CD4-positive, alpha-beta T cell (primary cell): Measurements from ENCODE around the gene PALM. TPM values are rescaled to one million over a fixed set of nuclear protein-coding genes. Genes with fewer than 3 reads are reported as not detected.
"Not testable (repeated sequence)": the region's sequence is repeated elsewhere in the genome, so short reads cannot be mapped to it uniquely, and the experiment has no call there.

Experiments used
- ATAC-seq: fragments of 200-7000 bp; cut with Tn5 transposase; one replicate; pipeline ENCODE4 v1.10.0; 2022; ENCODE audit warnings: mild to moderate bottlenecking; ENCODE audit not compliant: poor library complexity
- CTCF ChIA-PET: fragments of 350-600 bp; sonication (Branson Sonifier 250); formaldehyde crosslinking; loops from one replicate; lab custom pipeline; 2021; ENCODE audit warnings: antibody characterized with exemption, inconsistent platforms; lab: Charles Lee
- POLR2A ChIA-PET: fragments of 350-600 bp; sonication (Branson Sonifier 250); formaldehyde crosslinking; loops from one replicate; lab custom pipeline; 2021; ENCODE audit warnings: antibody characterized with exemption, inconsistent platforms; lab: Charles Lee
- DNase-seq, 14 experiments: peaks; one replicate each; pipeline ENCODE4 v3.0.0-alpha.2; 2013 to 2020; ENCODE audit warnings: mixed read lengths in 2 of 14
- H3K27ac ChIP-seq, 2 donors: one replicate each; pipeline versions ENCODE4 v1.5.1 to v1.7.0; 2013; ENCODE audit warnings: low read length in 2 of 2, low read depth in 1 of 2, mild to moderate bottlenecking in 1 of 2
- H3K27me3 ChIP-seq, 2 experiments: 1 replicate in 1 of 2; 2 replicates in 1 of 2; pipeline versions ENCODE4 v1.6.1 to v1.7.0; 2013; ENCODE audit warnings: low read length in 2 of 2, control low read depth in 1 of 2, mild to moderate bottlenecking in 1 of 2, moderate library complexity in 1 of 2; ENCODE audit not compliant: insufficient read depth in 2 of 2, control insufficient read depth in 1 of 2
- H3K36me3 ChIP-seq: one replicate; pipeline ENCODE4 v1.6.1; 2013; ENCODE audit warnings: low read length, control low read depth; ENCODE audit not compliant: insufficient read depth
- H3K4me1 ChIP-seq: one replicate; pipeline ENCODE4 v1.6.1; 2013; ENCODE audit warnings: low read length, control low read depth; ENCODE audit not compliant: insufficient read depth
- H3K4me3 ChIP-seq: one replicate; pipeline ENCODE4 v1.5.1; 2013; ENCODE audit warnings: mild to moderate bottlenecking, low read length, moderate library complexity
- H3K9me3 ChIP-seq, 2 experiments: 1 replicate in 1 of 2; 2 replicates in 1 of 2; pipeline versions ENCODE4 v1.6.1 to v1.7.0; 2013; ENCODE audit warnings: low read length in 2 of 2, mild to moderate bottlenecking in 2 of 2, control low read depth in 1 of 2, moderate library complexity in 1 of 2; ENCODE audit not compliant: control insufficient read depth in 1 of 2, insufficient read depth in 1 of 2
- H3K27ac Mint-ChIP-seq: one replicate; pipeline ENCODE4 v1.8.0; 2020; ENCODE audit warnings: mixed read lengths
- H3K27me3 Mint-ChIP-seq: one replicate; pipeline ENCODE4 v1.8.0; 2021; ENCODE audit warnings: mixed read lengths
- H3K36me3 Mint-ChIP-seq: one replicate; pipeline ENCODE4 v1.8.0; 2021; ENCODE audit warnings: low read depth, mixed read lengths
- H3K4me1 Mint-ChIP-seq: one replicate; pipeline ENCODE4 v1.8.0; 2021; ENCODE audit warnings: low read depth, mixed read lengths
- H3K4me3 Mint-ChIP-seq: one replicate; pipeline ENCODE4 v1.8.0; 2020; ENCODE audit warnings: mild to moderate bottlenecking, mixed read lengths
- H3K9me3 Mint-ChIP-seq: one replicate; pipeline ENCODE4 v1.8.0; 2020; ENCODE audit warnings: mixed read lengths
- intact Hi-C, 2 experiments: fragments of 100-400 bp; cut with DNase I in 1 of 2; cut with micrococcal nuclease in 1 of 2; formaldehyde crosslinking; loops; one replicate each; pipeline versions ENCODE4 v1.15.1 to v1.9.0; 2023 to 2025; cut with DNase I, micrococcal nuclease
- total RNA-seq, 174 experiments: library from RNA in 2 of 174; stranded (reverse) in 2 of 174; gene quantifications; one replicate each; pipeline ENCODE4 v1.2.3 and lab custom pipeline; 2021 to 2026
- TF ChIP-seq, protein P1 (sequence below): fragments of 200-600 bp; IDR thresholded peaks from one replicate; pipeline ENCODE4 v1.8.0; 2022; ENCODE audit warnings: antibody characterized with exemption, mild to moderate bottlenecking

Gene PALM
- total RNA-seq, 2 experiments from 2014 or later, result not detected

DNA sequence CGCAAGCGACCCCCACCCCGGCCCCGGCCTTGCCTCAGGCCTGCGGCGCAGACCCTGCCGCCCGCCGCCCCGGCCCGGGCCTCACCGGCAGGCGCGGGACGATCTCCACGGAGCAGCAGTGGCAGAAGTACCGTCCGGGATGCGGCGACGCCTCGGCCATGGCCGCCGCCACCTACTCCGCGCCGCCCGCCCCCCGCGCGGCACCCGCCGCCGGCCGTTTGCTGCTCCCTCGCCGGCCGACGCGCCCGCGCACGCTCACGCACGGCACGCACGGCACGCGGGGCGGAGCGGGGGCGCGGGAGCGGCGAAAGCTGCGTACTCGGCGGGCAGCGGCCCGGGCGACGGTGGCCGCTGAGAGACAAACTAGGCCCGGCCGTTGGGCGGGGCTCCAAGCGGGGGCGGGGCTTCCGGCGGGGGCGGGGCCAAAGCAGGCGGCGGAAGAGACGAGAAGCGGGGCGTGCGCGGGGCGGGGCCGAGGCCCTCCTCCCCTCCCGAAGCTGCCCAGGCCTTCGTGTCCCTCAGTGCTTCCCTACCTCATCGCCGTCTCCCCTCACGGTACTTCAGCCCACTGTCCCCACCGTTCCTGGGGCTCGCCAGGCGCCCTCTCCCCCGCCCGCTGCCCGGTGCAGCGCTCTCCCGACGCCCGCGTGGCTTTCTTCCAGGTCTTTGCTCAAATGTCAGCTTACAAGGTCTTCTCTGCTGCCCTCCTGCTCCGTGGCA, 45.6 kb upstream of the PALM start, which contains the start of gene RNF126:
Gene RNF126 (minus strand): TSS at position 253 of the 720 bp plus-strand sequence. CDS start 93 bp downstream, at position 160.
- peak within 1 kb of the TSS; percentile 97 for H3K4me3 Mint-ChIP-seq
- H3K4me3 ChIP-seq, result peak within 1 kb of the TSS; percentile 97
- H3K4me1 Mint-ChIP-seq, result peaks cover 40% of the 10 kb centered on the region
- peak within 1 kb of the TSS; percentile 92 to 97 for H3K27ac ChIP-seq
- peak; percentile 84 to 98 (median 95) for DNase-seq
- ATAC-seq, result peak; percentile 33
- CTCF ChIA-PET, result interaction anchor here (1.5 to 1.8 kb wide), 4 partner anchors 17 to 152 kb away, joined by 4 to 14 read pairs (median 6); no protein-coding TSS in a partner anchor
- POLR2A ChIA-PET, result interaction anchor here (0.7 to 1.6 kb wide), 13 partner anchors 16 to 606 kb away, joined by 3 to 45 read pairs (median 5); partner anchors contain the start of genes CDC34, CIRBP, MED16 and POLRMT
- H3K27ac Mint-ChIP-seq, result peak within 1 kb of the TSS; percentile 97
- no peaks in the 10 kb centered on the region for H3K27me3 Mint-ChIP-seq
- peaks cover 13% of the 10 kb centered on the region for H3K36me3 ChIP-seq
- no peaks in the 10 kb centered on the region for H3K27me3 ChIP-seq
- no peaks in the 10 kb centered on the region for H3K9me3 ChIP-seq
- H3K9me3 Mint-ChIP-seq, result no peaks in the 10 kb centered on the region
- TF ChIP-seq, protein P1, sequence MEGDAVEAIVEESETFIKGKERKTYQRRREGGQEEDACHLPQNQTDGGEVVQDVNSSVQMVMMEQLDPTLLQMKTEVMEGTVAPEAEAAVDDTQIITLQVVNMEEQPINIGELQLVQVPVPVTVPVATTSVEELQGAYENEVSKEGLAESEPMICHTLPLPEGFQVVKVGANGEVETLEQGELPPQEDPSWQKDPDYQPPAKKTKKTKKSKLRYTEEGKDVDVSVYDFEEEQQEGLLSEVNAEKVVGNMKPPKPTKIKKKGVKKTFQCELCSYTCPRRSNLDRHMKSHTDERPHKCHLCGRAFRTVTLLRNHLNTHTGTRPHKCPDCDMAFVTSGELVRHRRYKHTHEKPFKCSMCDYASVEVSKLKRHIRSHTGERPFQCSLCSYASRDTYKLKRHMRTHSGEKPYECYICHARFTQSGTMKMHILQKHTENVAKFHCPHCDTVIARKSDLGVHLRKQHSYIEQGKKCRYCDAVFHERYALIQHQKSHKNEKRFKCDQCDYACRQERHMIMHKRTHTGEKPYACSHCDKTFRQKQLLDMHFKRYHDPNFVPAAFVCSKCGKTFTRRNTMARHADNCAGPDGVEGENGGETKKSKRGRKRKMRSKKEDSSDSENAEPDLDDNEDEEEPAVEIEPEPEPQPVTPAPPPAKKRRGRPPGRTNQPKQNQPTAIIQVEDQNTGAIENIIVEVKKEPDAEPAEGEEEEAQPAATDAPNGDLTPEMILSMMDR, result no peak
- H3K36me3 Mint-ChIP-seq, result peaks cover 31% of the 10 kb centered on the region
- intact Hi-C loops, result loop anchor here (1.0 to 5.0 kb wide), 9 partner anchors 17 to 157 kb away; partner anchors contain the start of genes BSG (in 2 of the 2), PTBP1 (in 2 of the 2), CDC34 (in 1 of the 2) and HCN2 (in 1 of the 2)
- H3K4me1 ChIP-seq, result peaks cover 59% of the 10 kb centered on the region

DNA sequence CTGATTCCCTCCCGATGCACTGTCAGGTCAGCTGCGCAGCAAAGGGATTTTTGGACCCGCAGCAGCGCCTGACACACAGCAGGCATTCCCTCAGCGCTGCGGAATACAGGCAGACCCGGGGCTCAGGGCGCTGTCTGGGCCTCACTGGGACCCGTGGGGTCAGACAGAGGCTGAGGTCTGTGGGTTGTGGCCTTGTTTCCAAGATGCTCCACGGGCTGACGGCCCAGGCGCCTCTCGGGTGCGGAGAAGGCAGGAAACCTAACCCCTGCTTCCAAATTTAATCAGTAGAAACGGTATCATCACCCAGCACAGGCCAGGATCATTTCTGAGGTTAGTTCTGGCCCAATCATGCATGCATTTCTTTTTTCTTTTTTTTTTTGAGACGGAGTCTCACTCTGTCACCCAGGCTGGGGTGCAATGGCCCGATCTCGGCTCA, 45.0 kb upstream of the PALM start:
- Mint-ChIP-seq H3K4me1 (peaks cover 36% of the 10 kb centered on the region), H3K9me3 (no peaks in the 10 kb centered on the region), H3K4me3 (peak overlapping the region; percentile 93), H3K36me3 (peaks cover 31% of the 10 kb centered on the region), H3K27me3 (no peaks in the 10 kb centered on the region), H3K27ac (peak overlapping the region; percentile 95)
- Histone ChIP-seq H3K27me3 (no peaks in the 10 kb centered on the region), H3K9me3 (no peaks in the 10 kb centered on the region), H3K36me3 (peaks cover 7% of the 10 kb centered on the region), H3K4me3 (peak overlapping the region; percentile 51), H3K27ac (peak overlapping the region; percentile 66 to 78), H3K4me1 (peaks cover 53% of the 10 kb centered on the region)
- DNase-seq, result no peak
- intact Hi-C loops, result loop anchor here (1.0 to 5.0 kb wide), 8 partner anchors 17 to 134 kb away; partner anchors contain the start of genes BSG (in 2 of the 2), PTBP1 (in 2 of the 2), CDC34 (in 1 of the 2) and HCN2 (in 1 of the 2)
- POLR2A ChIA-PET, result interaction anchor here (0.7 to 1.6 kb wide), 13 partner anchors 16 to 606 kb away, joined by 3 to 45 read pairs (median 5); partner anchors contain the start of genes CDC34, CIRBP, MED16 and POLRMT
- CTCF ChIA-PET, result interaction anchor here (1.5 to 1.8 kb wide), 4 partner anchors 17 to 153 kb away, joined by 4 to 14 read pairs (median 6); no protein-coding TSS in a partner anchor
- ATAC-seq, result no peak
- TF ChIP-seq, protein P1, result no peak

DNA sequence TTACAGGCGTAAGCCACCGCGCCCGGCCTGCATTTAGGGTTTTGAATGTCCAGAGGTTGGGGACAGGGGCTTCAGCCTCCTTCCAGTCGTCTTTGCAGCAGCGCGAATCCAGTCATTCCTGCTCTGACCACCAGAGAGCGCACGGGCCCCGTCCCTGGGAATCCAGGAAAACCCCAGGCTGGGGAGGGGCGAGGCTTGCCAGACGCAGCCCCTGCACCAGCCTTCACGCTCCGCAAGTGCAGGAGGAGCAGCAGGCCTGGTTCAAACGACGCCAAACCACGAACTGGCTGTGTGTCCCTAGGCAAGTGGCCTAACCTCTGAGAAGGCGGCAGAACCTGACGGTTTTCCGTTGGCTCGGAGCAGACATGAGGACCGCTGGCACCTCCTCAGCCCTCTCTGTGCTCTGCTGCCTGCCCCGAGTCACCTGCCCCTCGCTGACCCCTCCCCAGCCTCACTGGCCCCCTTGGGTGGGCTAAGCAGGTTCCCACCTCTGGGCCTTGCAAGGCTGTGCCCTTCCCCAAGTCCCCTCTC, 43.8 kb upstream of the PALM start:
- H3K27ac Mint-ChIP-seq, result peak overlapping the region; percentile 95
- TF ChIP-seq, protein P1, result peak; percentile 92
- DNase-seq (peak; percentile 62 to 92 (median 76)), ATAC-seq (peak; percentile 5)
- Histone ChIP-seq H3K9me3 (no peaks in the 10 kb centered on the region), H3K27ac (no peak overlapping the region), H3K36me3 (no peaks in the 10 kb centered on the region), H3K4me1 (peaks cover 40% of the 10 kb centered on the region), H3K4me3 (peak overlapping the region; percentile 16), H3K27me3 (peaks cover 0 to 2% of the 10 kb centered on the region in 2 experiments)
- H3K9me3 Mint-ChIP-seq, result no peaks in the 10 kb centered on the region
- H3K4me1 Mint-ChIP-seq, result peaks cover 27% of the 10 kb centered on the region
- peak overlapping the region; percentile 93 for H3K4me3 Mint-ChIP-seq
- ChIA-PET POLR2A (no interaction called here), CTCF (interaction anchor here (0.6 kb wide), 1 partner anchor 1588 kb away, joined by 3 read pairs; no protein-coding TSS in a partner anchor)
- H3K36me3 Mint-ChIP-seq, result peaks cover 24% of the 10 kb centered on the region
- intact Hi-C loops, result loop anchor here (1.0 to 5.0 kb wide), 4 partner anchors 69 to 132 kb away; partner anchors contain the start of genes BSG (in 1 of the 2), HCN2 (in 1 of the 2) and PTBP1 (in 1 of the 2)
- peaks cover 6% of the 10 kb centered on the region for H3K27me3 Mint-ChIP-seq

DNA sequence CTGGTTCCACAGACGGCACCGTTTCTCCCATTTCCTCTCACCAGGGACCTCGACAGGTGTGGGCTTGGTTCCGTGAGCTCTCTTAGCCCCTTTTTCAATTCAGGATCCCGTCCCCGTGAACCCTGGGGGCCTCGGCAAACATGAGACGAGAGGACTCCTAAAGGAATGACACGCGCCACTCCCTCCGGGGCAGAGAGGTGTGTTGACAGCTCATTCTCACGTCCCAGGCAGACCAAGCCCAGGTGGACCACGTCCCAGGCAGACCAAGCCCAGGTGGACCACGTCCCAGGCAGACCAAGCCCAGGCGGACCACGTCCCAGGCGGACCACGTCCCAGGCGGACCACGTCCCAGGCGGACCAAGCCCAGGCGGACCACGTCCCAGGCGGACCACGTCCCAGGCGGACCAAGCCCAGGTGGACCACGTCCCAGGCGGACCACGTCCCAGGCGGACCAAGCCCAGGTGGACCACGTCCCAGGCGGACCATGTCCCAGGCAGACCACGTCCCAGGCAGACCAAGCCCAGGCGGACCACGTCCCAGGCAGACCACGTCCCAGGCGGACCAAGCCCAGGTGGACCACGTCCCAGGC, 41.7 kb upstream of the PALM start:
- H3K27ac ChIP-seq, H3K9me3 Mint-ChIP-seq, H3K27me3 Mint-ChIP-seq, H3K4me3 Mint-ChIP-seq, H3K27me3 ChIP-seq, CTCF ChIA-PET, DNase-seq, H3K27ac Mint-ChIP-seq, ATAC-seq, intact Hi-C loops, H3K9me3 ChIP-seq, H3K36me3 ChIP-seq, H3K4me3 ChIP-seq, H3K36me3 Mint-ChIP-seq: not testable (repeated sequence)
- peaks cover 11% of the 10 kb centered on the region for H3K4me1 Mint-ChIP-seq
- POLR2A ChIA-PET, result interaction anchor here (0.6 kb wide), 1 partner anchor 44 kb away, joined by 4 read pairs; no protein-coding TSS in a partner anchor
- H3K4me1 ChIP-seq, result peaks cover 20% of the 10 kb centered on the region
